NCI-H345 (cell line): Measurements from ENCODE around the gene PTH1R.

Source experiments
- DNase-seq: peaks from one replicate; lab custom pipeline; 2025; lab: John Stamatoyannopoulos, UW

Gene PTH1R

GRCh38 chr3:46877406-46878125, at the start of gene PTH1R:
PTH1R (plus strand) TSS chr3:46877721; CDS start chr3:46883560, 5,839 bp downstream.
- no peak for DNase-seq

DNA sequence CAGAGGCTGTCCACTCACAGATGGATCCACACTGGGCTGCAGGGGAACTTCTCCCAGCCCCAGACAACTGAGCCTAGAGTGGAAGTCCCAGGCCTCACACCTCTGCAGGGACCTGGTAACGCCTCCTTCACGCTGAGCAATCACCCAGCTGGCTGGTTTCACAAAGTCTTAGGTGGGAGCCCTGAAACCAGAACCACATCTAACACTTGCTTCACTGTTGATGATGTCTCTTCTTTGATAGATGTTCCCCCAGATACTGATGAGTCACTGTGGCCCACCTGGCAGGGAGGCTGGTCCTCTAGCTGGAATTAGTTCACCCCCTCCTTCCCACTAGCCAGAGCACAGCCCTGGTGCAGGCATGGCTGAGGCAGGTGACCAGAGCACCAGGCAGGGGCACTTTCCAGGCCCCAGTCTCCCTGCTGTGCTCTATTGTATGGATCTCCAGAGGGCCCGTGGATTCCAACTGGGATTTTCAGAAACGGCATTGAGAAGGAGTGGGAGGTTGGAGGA, 47.8 kb upstream of the PTH1R start:
- DNase-seq: no peak

DNA sequence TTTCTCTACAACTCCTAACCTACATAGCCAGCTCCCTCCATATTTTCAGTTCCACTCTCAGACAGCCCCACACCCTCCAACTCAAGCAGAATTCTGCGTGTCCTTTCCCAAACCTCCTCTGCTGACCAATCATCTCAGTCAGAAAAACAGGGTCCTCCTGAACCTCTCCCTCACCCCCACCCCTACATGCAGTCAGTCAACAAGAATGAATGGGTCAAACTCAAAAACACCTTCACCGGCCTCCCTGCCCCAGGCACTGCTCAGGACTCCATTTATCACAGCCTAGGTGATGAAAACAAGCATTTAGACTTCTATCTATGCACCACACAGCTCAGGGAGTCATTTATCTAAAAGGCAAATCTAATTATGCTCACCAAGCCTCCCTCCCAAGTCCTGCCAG, 46.7 kb upstream of the PTH1R start:
- no peak for DNase-seq

DNA sequence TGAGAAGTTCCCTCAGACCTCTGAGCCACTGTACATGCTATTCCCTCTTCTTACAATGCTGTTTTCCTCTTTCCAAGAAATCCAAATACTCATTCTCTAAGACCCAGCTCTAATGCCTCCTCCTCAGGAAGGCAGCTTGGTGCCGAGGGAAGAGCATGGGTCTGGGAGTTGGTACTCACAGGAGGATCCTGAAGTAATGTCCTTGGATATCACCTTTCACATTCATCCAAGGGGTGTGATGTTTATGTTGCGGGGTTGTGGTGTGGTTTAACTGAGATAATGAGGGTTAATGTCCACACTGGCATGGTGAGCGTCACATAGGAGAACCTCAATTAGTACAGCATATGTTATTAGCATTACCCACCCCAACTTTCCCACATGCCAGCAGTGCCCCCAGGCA, 46.2 kb upstream of the PTH1R start:
- no peak for DNase-seq

DNA sequence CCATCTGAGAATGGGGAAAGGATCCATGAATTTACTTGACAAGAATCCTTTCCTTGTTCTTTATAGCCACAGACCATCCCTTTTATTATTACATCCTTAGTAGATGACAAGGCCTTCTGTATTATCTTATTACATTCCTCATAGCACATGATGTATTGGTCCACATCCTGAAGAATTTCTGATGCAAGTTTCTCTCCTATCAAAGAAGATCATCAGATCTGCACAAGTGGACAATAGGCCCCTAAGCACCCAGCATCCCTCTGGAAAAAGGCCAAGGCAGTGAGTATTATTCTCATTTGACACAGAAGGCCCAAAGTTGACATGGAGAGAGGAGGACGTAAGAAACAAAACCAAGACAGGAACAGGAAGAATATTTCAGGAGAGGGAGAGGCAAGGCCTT, 45.7 kb upstream of the PTH1R start:
- no peak for DNase-seq

GRCh38 chr3:46833346-46834300, 43.9 kb upstream of the PTH1R start:
- DNase-seq: no peak

- no peak for DNase-seq
Observed at GRCh38 chr3:46835054-46835453, 42.5 kb upstream of the PTH1R start.

DNA sequence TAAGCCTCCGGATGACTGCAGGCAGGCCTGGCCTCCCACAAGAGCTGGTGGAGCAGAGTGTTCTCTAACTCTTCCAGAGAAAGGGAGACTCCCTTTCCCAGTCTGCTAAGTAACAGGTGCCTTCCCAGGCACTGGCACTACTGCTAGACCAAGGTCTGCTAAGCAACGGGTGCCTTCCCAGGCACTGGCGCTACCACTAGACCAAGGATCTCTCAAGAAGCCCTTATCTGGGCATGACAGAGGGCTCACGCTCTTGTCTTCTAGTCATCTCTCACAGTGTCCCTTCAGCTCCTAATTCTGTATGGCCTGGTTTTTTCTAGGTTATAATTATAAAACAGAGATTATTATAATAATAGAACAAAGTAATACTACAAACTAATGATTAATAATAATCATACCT, 42.0 kb upstream of the PTH1R start:
- no peak for DNase-seq

- DNase-seq: no peak
Observed at GRCh38 chr3:46838301-46838700, 39.2 kb upstream of the PTH1R start.

GRCh38 chr3:46840491-46840890, 37.0 kb upstream of the PTH1R start:
- no peak for DNase-seq

- DNase-seq: no peak
Observed at GRCh38 chr3:46843508-46843907, 34.0 kb upstream of the PTH1R start.

DNA sequence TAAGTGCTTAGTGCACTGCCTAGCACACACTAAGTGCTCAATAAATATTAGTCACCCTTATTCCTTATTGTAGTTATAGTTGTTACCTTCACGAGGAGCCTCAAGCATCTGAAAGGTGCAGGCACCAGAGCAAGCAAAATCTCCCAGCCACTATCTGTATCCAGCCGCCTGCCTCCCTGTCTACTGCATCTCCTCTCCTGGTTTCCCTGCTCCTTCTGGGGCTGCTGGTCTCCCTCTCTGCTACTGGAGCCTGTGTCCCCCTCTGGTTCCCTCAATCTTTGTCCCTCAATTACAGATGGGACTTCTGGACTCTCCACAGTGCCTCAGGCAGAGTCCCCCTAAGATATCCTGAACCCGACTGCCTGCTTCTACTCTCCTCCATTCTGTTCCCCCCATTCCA, 33.1 kb upstream of the PTH1R start:
- no peak for DNase-seq

- DNase-seq: no peak
Observed at GRCh38 chr3:46844881-46845312, 32.6 kb upstream of the PTH1R start.

- no peak for DNase-seq
Observed at GRCh38 chr3:46845397-46845859, 32.1 kb upstream of the PTH1R start.

DNA sequence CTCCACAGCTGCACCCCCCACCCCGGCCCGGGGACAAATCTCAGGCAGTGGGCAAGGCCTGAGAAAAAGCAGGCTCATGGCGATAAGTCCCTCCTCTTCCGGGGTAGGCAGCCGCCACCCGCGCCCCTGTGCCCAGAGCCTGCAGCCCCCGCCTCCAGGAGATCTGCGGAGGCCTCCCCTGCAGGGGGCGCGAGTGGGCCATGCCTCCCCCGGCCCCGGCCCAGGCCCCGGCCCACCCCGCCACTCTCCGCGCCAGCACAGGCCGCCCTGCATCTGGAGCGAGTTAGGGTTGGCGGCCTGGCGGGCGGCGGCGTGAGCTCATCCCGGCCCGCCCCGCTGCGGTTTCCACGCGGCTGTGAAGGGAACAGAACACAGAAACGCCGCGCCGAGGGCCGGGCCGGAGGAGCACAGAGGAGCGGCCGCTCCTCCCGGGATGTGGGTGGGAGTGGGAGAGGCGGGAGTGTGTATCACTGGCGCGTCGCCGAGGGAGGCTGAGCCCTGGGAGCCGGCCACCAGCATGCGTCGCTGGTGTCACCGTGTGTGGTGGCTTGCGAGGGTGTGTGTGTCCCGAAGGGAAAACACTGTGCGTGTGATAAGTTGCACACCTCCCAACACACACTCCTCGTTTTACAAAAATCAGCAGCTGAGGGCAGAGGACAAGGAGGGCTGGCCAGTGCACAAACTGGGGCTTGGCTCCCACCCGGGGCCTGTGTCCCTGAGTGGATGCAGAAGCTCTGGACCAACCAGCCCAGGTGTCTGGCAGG, 31.5 kb upstream of the PTH1R start:
- DNase-seq: peak; percentile 54

GRCh38 chr3:46846624-46847542, 30.6 kb upstream of the PTH1R start:
- no peak for DNase-seq

DNA sequence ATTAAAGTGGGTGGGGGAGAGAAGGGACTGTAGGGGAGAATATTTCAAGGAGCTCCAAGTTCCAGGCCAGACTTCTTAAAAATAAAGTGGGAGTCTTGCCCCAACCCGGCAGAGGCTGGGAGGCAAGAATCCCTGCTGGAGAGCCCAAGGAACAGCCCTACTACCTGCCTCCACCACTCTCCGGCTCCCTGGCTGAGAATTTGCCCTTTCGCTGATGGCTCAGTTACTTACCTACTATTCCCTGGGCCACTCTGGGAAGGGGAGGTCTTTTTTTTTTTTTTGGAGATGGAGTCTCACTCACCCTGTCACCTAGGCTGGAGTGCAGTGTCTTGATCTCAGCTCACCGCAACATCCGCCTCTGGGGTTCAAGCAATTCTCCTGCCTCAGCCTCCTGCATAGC, 29.8 kb upstream of the PTH1R start:
- DNase-seq: no peak

GRCh38 chr3:46848271-46849044, 29.1 kb upstream of the PTH1R start:
- peak; percentile 1 for DNase-seq

DNA sequence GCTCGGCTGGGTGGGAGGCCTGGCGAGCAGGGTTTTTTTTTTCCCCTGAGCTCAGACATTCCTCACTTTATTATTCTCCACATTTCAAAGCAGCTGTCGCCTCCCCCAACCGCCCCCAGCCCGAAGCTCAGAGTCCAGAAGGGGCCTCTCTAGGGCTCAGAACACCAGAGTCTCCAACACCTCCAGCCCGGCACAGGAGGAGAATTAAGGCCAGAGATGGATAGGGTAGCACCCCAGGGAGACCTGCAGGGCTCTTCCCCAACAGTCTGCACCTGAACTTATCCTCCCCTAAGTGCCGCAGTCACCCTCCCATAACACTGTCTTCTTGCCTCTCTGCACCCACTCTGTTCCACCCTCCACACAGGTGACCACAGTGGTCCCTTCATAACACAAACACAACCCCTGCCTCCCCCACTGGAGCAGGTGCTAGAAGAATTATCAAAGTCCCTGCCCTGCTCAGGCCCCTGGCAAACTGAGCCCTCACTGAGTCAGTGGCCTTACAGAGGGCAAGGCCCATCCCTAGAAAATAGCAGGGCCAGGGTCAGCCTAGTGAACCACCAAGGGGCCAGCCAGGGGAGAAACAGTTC, 28.4 kb upstream of the PTH1R start:
- no peak for DNase-seq
